Measurements from ENCODE around the gene KRT14. TPM values are rescaled to one million over a fixed set of nuclear protein-coding genes. Genes with fewer than 3 reads are reported as not detected.
"Not testable (repeated sequence)": the region's sequence is repeated elsewhere in the genome, so short reads cannot be mapped to it uniquely, and the experiment has no call there.

Gene KRT14
- total and polyA plus RNA-seq, 2 donors: 20.7 to 210 TPM

DNA sequence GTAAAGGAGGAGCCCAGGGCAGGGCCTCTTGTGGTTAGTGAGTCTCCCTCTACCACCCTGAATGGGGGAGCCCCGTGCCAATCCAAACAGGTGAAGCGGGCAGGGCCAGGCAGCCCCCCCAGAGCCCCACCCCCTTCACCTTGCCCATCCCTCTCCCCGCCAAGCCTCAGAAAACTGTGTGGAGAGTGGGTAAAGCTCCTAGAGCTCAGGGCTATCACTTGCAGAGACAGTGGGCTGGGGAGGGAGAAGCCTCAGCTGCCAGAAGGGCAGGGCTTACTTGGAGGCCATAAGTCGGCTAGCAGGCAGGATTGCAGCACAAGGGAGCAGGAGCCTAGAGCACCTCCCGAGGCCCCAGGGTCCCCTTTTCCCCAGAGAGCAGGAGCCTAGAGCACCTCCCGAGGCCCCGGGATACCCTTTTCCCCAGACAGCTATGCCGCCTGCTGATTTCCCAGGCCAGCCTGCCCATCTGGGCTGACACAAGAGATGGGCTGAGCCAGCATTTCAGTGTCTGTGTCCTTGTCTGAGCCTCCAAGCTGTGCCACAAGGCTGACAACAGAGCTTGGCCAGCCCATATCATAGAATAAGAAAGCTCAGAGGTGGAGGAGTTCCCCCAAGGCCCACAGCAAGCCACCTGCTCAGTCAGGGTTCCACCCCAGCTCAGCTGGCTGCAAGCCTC lies 6.7 kb upstream of the KRT14 start:
- Histone ChIP-seq H3K9me3 (ENCODE audit: control insufficient read depth in 2 of 2, insufficient read depth in 1 of 2, low read length in 1 of 2) (no peaks in the 10 kb centered on the region), H3K27ac (ENCODE audit: low read depth in 1 of 2, low read length in 1 of 2) (peak overlapping the region in 1 of 2 donors; percentile 62), H3K4me1 (ENCODE audit: control insufficient read depth in 2 of 2, insufficient read depth in 2 of 2, low read length in 2 of 2) (peaks cover 0 to 8% of the 10 kb centered on the region in 2 donors), H3K36me3 (ENCODE audit: control insufficient read depth in 2 of 2, insufficient read depth in 2 of 2, low read length in 1 of 2) (no peaks in the 10 kb centered on the region), H3K27me3 (ENCODE audit: control insufficient read depth in 2 of 2, insufficient read depth in 1 of 2, low read length in 1 of 2) (no peaks in the 10 kb centered on the region), H3K4me3 (ENCODE audit: low read length in 2 of 2) (no peak overlapping the region)
- DNase-seq (ENCODE audit: low read depth in 6 of 9, low spot score in 9 of 9): peak in 3 of 9 donors; percentile 0 to 10 (median 2)
- 82% methylated on average over 8 of the region's 8 CpGs for WGBS

GRCh38 chr17:41592601-41593305 lies 6.1 kb upstream of the KRT14 start:
- Histone ChIP-seq H3K4me1 (ENCODE audit: control insufficient read depth in 2 of 2, insufficient read depth in 2 of 2, low read length in 2 of 2) (peaks cover 0 to 8% of the 10 kb centered on the region in 2 donors), H3K27me3 (ENCODE audit: control insufficient read depth in 2 of 2, insufficient read depth in 1 of 2, low read length in 1 of 2) (no peaks in the 10 kb centered on the region), H3K9me3 (ENCODE audit: control insufficient read depth in 2 of 2, insufficient read depth in 1 of 2, low read length in 1 of 2) (no peaks in the 10 kb centered on the region), H3K4me3 (ENCODE audit: low read length in 2 of 2) (no peak overlapping the region), H3K27ac (ENCODE audit: low read depth in 1 of 2, low read length in 1 of 2) (peak overlapping the region in 1 of 2 donors; percentile 62), H3K36me3 (ENCODE audit: control insufficient read depth in 2 of 2, insufficient read depth in 2 of 2, low read length in 1 of 2) (no peaks in the 10 kb centered on the region)
- WGBS: 86% methylated on average over 12 of the region's 12 CpGs
- DNase-seq (ENCODE audit: low read depth in 6 of 9, low spot score in 9 of 9): no peak

DNA sequence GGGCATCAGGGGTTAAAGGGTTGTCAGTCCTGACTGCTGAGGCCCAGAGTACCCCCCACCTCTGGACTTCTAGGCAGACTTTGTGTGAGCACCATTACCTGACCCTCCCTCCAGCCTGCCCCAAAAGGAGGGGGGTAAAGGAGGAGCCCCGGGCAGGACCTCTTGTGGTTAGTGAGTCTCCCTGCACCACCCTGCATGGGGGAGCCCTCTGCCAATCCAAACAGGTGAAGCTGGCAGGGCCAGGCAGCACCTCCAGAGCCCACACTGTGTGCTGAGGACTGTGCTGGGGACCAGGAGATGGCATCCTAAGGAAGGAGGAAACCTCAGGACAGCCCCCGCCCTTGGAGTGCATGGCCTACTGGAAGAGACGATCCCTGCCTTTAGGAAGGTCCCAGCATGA lies 2.6 kb upstream of the KRT14 start:
- 74% methylated on average over 3 of the region's 3 CpGs for WGBS
- H3K4me3 ChIP-seq (ENCODE audit: low read length in 2 of 2): no peak overlapping the region
- H3K36me3 ChIP-seq (ENCODE audit: control insufficient read depth in 2 of 2, insufficient read depth in 2 of 2, low read length in 1 of 2): no peaks in the 10 kb centered on the region
- H3K27me3 ChIP-seq (ENCODE audit: control insufficient read depth in 2 of 2, insufficient read depth in 1 of 2, low read length in 1 of 2): no peaks in the 10 kb centered on the region
- no peak for DNase-seq (ENCODE audit: low read depth in 6 of 9, low spot score in 9 of 9)
- H3K4me1 ChIP-seq (ENCODE audit: control insufficient read depth in 2 of 2, insufficient read depth in 2 of 2, low read length in 2 of 2): no peaks in the 10 kb centered on the region
- no peak overlapping the region for H3K27ac ChIP-seq (ENCODE audit: low read depth in 1 of 2, low read length in 1 of 2)
- no peaks in the 10 kb centered on the region for H3K9me3 ChIP-seq (ENCODE audit: control insufficient read depth in 2 of 2, insufficient read depth in 1 of 2, low read length in 1 of 2)

DNA sequence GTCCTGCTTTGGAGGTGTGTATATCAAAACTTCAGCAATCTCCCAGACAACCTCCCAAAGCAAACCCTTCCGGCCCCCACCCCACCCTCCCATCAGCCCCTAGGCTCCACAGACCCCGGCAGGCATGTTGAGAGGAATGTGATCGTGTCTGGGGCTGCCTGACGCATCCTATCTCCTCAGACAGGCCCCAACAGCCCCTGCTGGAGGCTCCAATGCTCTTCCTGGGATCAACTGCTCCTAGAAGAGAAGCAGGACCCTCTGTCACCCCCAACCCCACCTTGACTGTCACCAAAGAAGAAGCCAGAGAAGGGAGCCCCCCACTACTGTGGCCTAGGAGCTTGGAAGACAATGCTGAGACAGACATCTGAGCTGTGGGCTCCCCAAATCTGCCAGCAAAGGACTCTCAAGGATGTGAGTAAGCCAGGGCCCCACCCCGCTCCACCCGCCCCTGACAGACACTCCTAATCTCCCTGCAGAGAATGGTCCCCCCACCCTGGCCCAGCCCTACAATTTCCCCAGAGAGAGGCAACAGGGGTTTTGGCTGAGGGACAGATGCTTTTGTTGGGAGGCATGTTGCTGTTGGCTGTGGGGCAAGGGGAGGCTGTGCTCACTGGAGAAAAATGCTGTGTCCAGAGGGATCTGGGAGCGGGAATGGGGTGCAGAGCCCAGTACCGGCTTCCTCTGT lies 1.6 kb upstream of the KRT14 start:
- Histone ChIP-seq H3K9me3 (ENCODE audit: control insufficient read depth in 2 of 2, insufficient read depth in 1 of 2, low read length in 1 of 2) (no peaks in the 10 kb centered on the region), H3K4me1 (ENCODE audit: control insufficient read depth in 2 of 2, insufficient read depth in 2 of 2, low read length in 2 of 2) (no peaks in the 10 kb centered on the region), H3K36me3 (ENCODE audit: control insufficient read depth in 2 of 2, insufficient read depth in 2 of 2, low read length in 1 of 2) (no peaks in the 10 kb centered on the region), H3K4me3 (ENCODE audit: low read length in 2 of 2) (no peak overlapping the region), H3K27me3 (ENCODE audit: control insufficient read depth in 2 of 2, insufficient read depth in 1 of 2, low read length in 1 of 2) (no peaks in the 10 kb centered on the region), H3K27ac (ENCODE audit: low read depth in 1 of 2, low read length in 1 of 2) (peak overlapping the region in 1 of 2 donors; percentile 71)
- 89% methylated on average over 8 of the region's 8 CpGs for WGBS
- no peak for DNase-seq (ENCODE audit: low read depth in 6 of 9, low spot score in 9 of 9)

- WGBS: 90% methylated on average over 5 of the region's 5 CpGs
- Histone ChIP-seq H3K4me3 (ENCODE audit: low read length in 2 of 2) (no peak overlapping the region), H3K27me3 (ENCODE audit: control insufficient read depth in 2 of 2, insufficient read depth in 1 of 2, low read length in 1 of 2) (no peaks in the 10 kb centered on the region), H3K36me3 (ENCODE audit: control insufficient read depth in 2 of 2, insufficient read depth in 2 of 2, low read length in 1 of 2) (no peaks in the 10 kb centered on the region), H3K9me3 (ENCODE audit: control insufficient read depth in 2 of 2, insufficient read depth in 1 of 2, low read length in 1 of 2) (no peaks in the 10 kb centered on the region), H3K27ac (ENCODE audit: low read depth in 1 of 2, low read length in 1 of 2) (no peak overlapping the region), H3K4me1 (ENCODE audit: control insufficient read depth in 2 of 2, insufficient read depth in 2 of 2, low read length in 2 of 2) (no peaks in the 10 kb centered on the region)
- no peak for DNase-seq (ENCODE audit: low read depth in 6 of 9, low spot score in 9 of 9)
Measured at GRCh38 chr17:41585301-41586056, 1.2 kb downstream of the KRT14 start.

DNA sequence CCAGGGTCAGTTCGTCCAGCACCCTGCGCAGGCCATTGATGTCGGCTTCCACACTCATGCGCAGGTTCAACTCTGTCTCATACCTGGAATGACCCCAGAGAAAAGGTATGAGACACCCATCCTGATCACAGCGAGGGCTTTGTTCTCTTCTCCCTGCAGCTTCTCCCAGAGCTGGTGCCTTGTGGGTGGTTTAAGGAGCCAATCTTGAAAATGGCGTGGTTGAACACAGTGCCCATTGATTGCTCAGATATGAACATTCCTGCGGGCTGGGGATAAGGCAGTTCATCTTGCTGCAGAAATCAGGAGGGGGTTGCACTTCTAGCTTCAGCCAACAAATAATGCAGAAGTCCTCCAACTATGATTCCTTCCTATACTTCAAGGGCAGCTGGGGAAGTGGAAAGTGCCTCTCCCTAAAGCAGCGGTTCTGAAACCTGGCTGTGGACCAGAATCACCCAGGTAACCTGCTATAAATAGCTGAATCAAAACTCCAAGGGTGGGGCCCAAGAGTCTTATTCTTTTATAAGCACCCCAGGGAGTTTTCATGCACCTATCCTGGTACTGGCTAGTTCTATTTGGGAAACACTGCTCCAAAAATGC lies 2.3 kb downstream of the KRT14 start:
- H3K36me3 ChIP-seq (ENCODE audit: control insufficient read depth in 2 of 2, insufficient read depth in 2 of 2, low read length in 1 of 2); H3K27ac ChIP-seq (ENCODE audit: low read depth in 1 of 2, low read length in 1 of 2); H3K4me1 ChIP-seq (ENCODE audit: control insufficient read depth in 2 of 2, insufficient read depth in 2 of 2, low read length in 2 of 2); H3K9me3 ChIP-seq (ENCODE audit: control insufficient read depth in 2 of 2, insufficient read depth in 1 of 2, low read length in 1 of 2); H3K4me3 ChIP-seq (ENCODE audit: low read length in 2 of 2); DNase-seq (ENCODE audit: low read depth in 6 of 9, low spot score in 9 of 9); H3K27me3 ChIP-seq (ENCODE audit: control insufficient read depth in 2 of 2, insufficient read depth in 1 of 2, low read length in 1 of 2): not testable (repeated sequence)
- 89% methylated on average over 8 of the region's 8 CpGs for WGBS

- H3K27me3 ChIP-seq (ENCODE audit: control insufficient read depth in 2 of 2, insufficient read depth in 1 of 2, low read length in 1 of 2): peaks cover 0 to 7% of the 10 kb centered on the region in 2 donors
Measured at GRCh38 chr17:41583137-41584127, 3.3 kb downstream of the KRT14 start.

More at GRCh38 chr17:41583137-41584127, 3.3 kb downstream of the KRT14 start:
- Histone ChIP-seq H3K36me3 (ENCODE audit: control insufficient read depth in 2 of 2, insufficient read depth in 2 of 2, low read length in 1 of 2) (no peaks in the 10 kb centered on the region), H3K4me1 (ENCODE audit: control insufficient read depth in 2 of 2, insufficient read depth in 2 of 2, low read length in 2 of 2) (peaks cover 0 to 3% of the 10 kb centered on the region in 2 donors), H3K9me3 (ENCODE audit: control insufficient read depth in 2 of 2, insufficient read depth in 1 of 2, low read length in 1 of 2) (no peaks in the 10 kb centered on the region), H3K4me3 (ENCODE audit: low read length in 2 of 2) (no peak overlapping the region), H3K27ac (ENCODE audit: low read depth in 1 of 2, low read length in 1 of 2) (no peak overlapping the region)
- 89% methylated on average over 33 of the region's 33 CpGs for WGBS
- DNase-seq (ENCODE audit: low read depth in 6 of 9, low spot score in 9 of 9): no peak
